Nephron (organoid): ENCODE results near the gene SSR3.

Source experiments
- H3K27ac Mint-ChIP-seq, 3 experiments: 2 replicates each; pipeline ENCODE4 v1.8.0; 2020; ENCODE audit warnings: mixed read lengths in 3 of 3, mild to moderate bottlenecking in 2 of 3, moderate library complexity in 1 of 3
- H3K27me3 Mint-ChIP-seq: 2 replicates; pipeline ENCODE4 v1.8.0; 2021; ENCODE audit warnings: low read depth, mild to moderate bottlenecking, moderate library complexity, mixed read lengths
- H3K36me3 Mint-ChIP-seq: 2 replicates; pipeline ENCODE4 v1.8.0; 2020; ENCODE audit warnings: low read depth, mixed read lengths
- H3K4me1 Mint-ChIP-seq: 2 replicates; pipeline ENCODE4 v1.8.0; 2020; ENCODE audit warnings: mixed read lengths
- H3K4me3 Mint-ChIP-seq, 3 experiments: 2 replicates each; pipeline ENCODE4 v1.8.0; 2020; ENCODE audit warnings: mild to moderate bottlenecking in 3 of 3, mixed read lengths in 3 of 3, moderate library complexity in 2 of 3
- H3K9me3 Mint-ChIP-seq: 2 replicates; pipeline ENCODE4 v1.8.0; 2020; ENCODE audit warnings: mixed read lengths
- CTCF ChIP-seq, 3 experiments: fragments of 200-600 bp; sonication (generic); IDR thresholded peaks; one replicate each; pipeline ENCODE4 v1.5.0; 2021; ENCODE audit warnings: antibody characterized with exemption in 3 of 3; ENCODE audit not compliant: unreplicated experiment in 3 of 3

SSR3 gene

GRCh38 chr3:156553705-156554356 lies 1.1 kb downstream of the SSR3 start:
- no peaks in the 10 kb centered on the region for H3K27me3 Mint-ChIP-seq
- H3K9me3 Mint-ChIP-seq = no peaks in the 10 kb centered on the region
- H3K4me1 Mint-ChIP-seq = peaks cover 62% of the 10 kb centered on the region
- TF ChIP-seq CTCF (IDR thresholded peaks at IDR 0.05; ENCODE audit: unreplicated experiment in 3 of 3) = no peak
- H3K27ac Mint-ChIP-seq = peak overlapping the region; percentile 75 to 98 (median 87)
- peaks cover 28% of the 10 kb centered on the region for H3K36me3 Mint-ChIP-seq
- H3K4me3 Mint-ChIP-seq = peak overlapping the region; percentile 98 to 99 (median 99)

- no peaks in the 10 kb centered on the region for H3K27me3 Mint-ChIP-seq
- H3K4me1 Mint-ChIP-seq = peaks cover 55% of the 10 kb centered on the region
- H3K4me3 Mint-ChIP-seq = peak overlapping the region; percentile 98 to 99 (median 99)
- H3K9me3 Mint-ChIP-seq = no peaks in the 10 kb centered on the region
- H3K27ac Mint-ChIP-seq = no peak overlapping the region
- H3K36me3 Mint-ChIP-seq = peaks cover 34% of the 10 kb centered on the region
- no peak for TF ChIP-seq CTCF (IDR thresholded peaks at IDR 0.05; ENCODE audit: unreplicated experiment in 3 of 3)
Measured at GRCh38 chr3:156552973-156553372, 1.9 kb downstream of the SSR3 start.

- Mint-ChIP-seq H3K36me3 (peaks cover 46% of the 10 kb centered on the region), H3K4me3 (peak overlapping the region; percentile 22 to 60 (median 51)), H3K27ac (peak overlapping the region in 1 of 3 experiments; percentile 2), H3K9me3 (no peaks in the 10 kb centered on the region), H3K4me1 (peaks cover 59% of the 10 kb centered on the region), H3K27me3 (no peaks in the 10 kb centered on the region)
- TF ChIP-seq CTCF (IDR thresholded peaks at IDR 0.05; ENCODE audit: unreplicated experiment in 3 of 3) = no peak
Measured at GRCh38 chr3:156551746-156552145, 3.2 kb downstream of the SSR3 start.

- no peaks in the 10 kb centered on the region for H3K27me3 Mint-ChIP-seq
- H3K36me3 Mint-ChIP-seq = peaks cover 51% of the 10 kb centered on the region
- H3K4me3 Mint-ChIP-seq = peak overlapping the region; percentile 22 to 60 (median 51)
- TF ChIP-seq CTCF (IDR thresholded peaks at IDR 0.05; ENCODE audit: unreplicated experiment in 3 of 3) = no peak
- H3K9me3 Mint-ChIP-seq = no peaks in the 10 kb centered on the region
- peaks cover 56% of the 10 kb centered on the region for H3K4me1 Mint-ChIP-seq
- no peak overlapping the region for H3K27ac Mint-ChIP-seq
Measured at GRCh38 chr3:156551261-156551660, 3.7 kb downstream of the SSR3 start.

- Mint-ChIP-seq H3K4me3 (no peak overlapping the region), H3K4me1 (peaks cover 43% of the 10 kb centered on the region), H3K27ac (no peak overlapping the region), H3K27me3 (no peaks in the 10 kb centered on the region), H3K9me3 (no peaks in the 10 kb centered on the region), H3K36me3 (peaks cover 61% of the 10 kb centered on the region)
- no peak for TF ChIP-seq CTCF (IDR thresholded peaks at IDR 0.05; ENCODE audit: unreplicated experiment in 3 of 3)
Measured at GRCh38 chr3:156548902-156549301, 6.0 kb downstream of the SSR3 start.

- H3K4me1 Mint-ChIP-seq = peaks cover 35% of the 10 kb centered on the region
- no peaks in the 10 kb centered on the region for H3K27me3 Mint-ChIP-seq
- TF ChIP-seq CTCF (IDR thresholded peaks at IDR 0.05; ENCODE audit: unreplicated experiment in 3 of 3) = no peak
- no peak overlapping the region for H3K4me3 Mint-ChIP-seq
- no peaks in the 10 kb centered on the region for H3K9me3 Mint-ChIP-seq
- H3K36me3 Mint-ChIP-seq = peaks cover 68% of the 10 kb centered on the region
- H3K27ac Mint-ChIP-seq = no peak overlapping the region
Measured at GRCh38 chr3:156548041-156548687, 6.8 kb downstream of the SSR3 start.
